Measurements from ENCODE around the gene IFNW1. TPM values are rescaled to one million over a fixed set of nuclear protein-coding genes. Genes with fewer than 3 reads are reported as not detected.

Gene IFNW1
- total RNA-seq, 4 donors from 2014 or later = not detected

- 23 to 24% methylated on average over 4 of the region's 4 CpGs for WGBS, 2 donors
- no peak for DNase-seq
Measured at GRCh38 chr9:21110708-21111576, 30.7 kb downstream of the IFNW1 start.

GRCh38 chr9:21104787-21105186 is 36.8 kb downstream of the IFNW1 start:
- Histone ChIP-seq H3K27ac (no peak overlapping the region), H3K27me3 (no peaks in the 10 kb centered on the region)
- WGBS, 2 donors = 35 to 40% methylated on average over 1 of the region's 1 CpG

More at GRCh38 chr9:21110708-21111576, 30.7 kb downstream of the IFNW1 start:
- TF ChIP-seq, protein P1, sequence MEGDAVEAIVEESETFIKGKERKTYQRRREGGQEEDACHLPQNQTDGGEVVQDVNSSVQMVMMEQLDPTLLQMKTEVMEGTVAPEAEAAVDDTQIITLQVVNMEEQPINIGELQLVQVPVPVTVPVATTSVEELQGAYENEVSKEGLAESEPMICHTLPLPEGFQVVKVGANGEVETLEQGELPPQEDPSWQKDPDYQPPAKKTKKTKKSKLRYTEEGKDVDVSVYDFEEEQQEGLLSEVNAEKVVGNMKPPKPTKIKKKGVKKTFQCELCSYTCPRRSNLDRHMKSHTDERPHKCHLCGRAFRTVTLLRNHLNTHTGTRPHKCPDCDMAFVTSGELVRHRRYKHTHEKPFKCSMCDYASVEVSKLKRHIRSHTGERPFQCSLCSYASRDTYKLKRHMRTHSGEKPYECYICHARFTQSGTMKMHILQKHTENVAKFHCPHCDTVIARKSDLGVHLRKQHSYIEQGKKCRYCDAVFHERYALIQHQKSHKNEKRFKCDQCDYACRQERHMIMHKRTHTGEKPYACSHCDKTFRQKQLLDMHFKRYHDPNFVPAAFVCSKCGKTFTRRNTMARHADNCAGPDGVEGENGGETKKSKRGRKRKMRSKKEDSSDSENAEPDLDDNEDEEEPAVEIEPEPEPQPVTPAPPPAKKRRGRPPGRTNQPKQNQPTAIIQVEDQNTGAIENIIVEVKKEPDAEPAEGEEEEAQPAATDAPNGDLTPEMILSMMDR (IDR thresholded peaks at IDR 0.05) = peak; percentile 45 to 86 (median 76)
- no peak for TF ChIP-seq POLR2A (IDR thresholded peaks at IDR 0.05)
- Histone ChIP-seq H3K27me3 (no peaks in the 10 kb centered on the region), H3K36me3 (no peaks in the 10 kb centered on the region), H3K4me3 (no peak overlapping the region), H3K4me1 (no peaks in the 10 kb centered on the region), H3K9me3 (no peaks in the 10 kb centered on the region), H3K27ac (no peak overlapping the region)
- intact Hi-C loops (cut with DNase I) = loop anchor here (10.0 kb wide), 1 partner anchor 236 kb away; no protein-coding TSS in a partner anchor

DNA sequence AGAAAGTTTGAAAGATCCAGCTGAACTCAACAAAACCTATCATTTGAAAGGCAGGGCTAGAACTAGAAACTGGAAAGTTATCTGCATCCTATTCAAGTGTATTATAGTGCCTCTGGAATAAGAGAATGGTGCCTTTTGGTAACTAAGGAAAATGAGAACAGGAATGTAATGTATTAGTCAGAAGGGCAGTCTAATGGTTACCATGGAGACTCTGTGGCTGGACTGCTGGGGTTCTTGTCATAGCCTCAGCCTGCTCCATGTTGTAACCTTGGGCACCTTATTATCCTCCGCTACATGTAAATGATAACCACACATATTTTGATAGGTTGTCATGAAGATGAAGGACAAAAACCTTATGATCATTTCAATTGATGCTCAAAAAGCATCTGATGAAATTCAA is 39.3 kb downstream of the IFNW1 start:
- Histone ChIP-seq H3K4me3 (no peak overlapping the region), H3K9me3 (no peaks in the 10 kb centered on the region), H3K36me3 (no peaks in the 10 kb centered on the region), H3K27me3 (no peaks in the 10 kb centered on the region), H3K27ac (no peak overlapping the region), H3K4me1 (no peaks in the 10 kb centered on the region)
- no peak for DNase-seq
- intact Hi-C loops (cut with DNase I) = no loop called here
- WGBS, 2 donors = 89 to 100% methylated on average over 1 of the region's 1 CpG
- TF ChIP-seq POLR2A (IDR thresholded peaks at IDR 0.05) = no peak
- TF ChIP-seq, protein P1 (IDR thresholded peaks at IDR 0.05) = no peak

More at GRCh38 chr9:21104787-21105186, 36.8 kb downstream of the IFNW1 start:
- no peak for DNase-seq
- Histone ChIP-seq H3K4me3 (no peak overlapping the region), H3K36me3 (no peaks in the 10 kb centered on the region), H3K9me3 (no peaks in the 10 kb centered on the region), H3K4me1 (no peaks in the 10 kb centered on the region)
- no peak for TF ChIP-seq POLR2A (IDR thresholded peaks at IDR 0.05)
- TF ChIP-seq, protein P1 (IDR thresholded peaks at IDR 0.05) = no peak
- intact Hi-C loops (cut with DNase I) = no loop called here

- no peak overlapping the region for H3K4me3 ChIP-seq
- H3K36me3 ChIP-seq = no peaks in the 10 kb centered on the region
- no peaks in the 10 kb centered on the region for H3K27me3 ChIP-seq
- TF ChIP-seq POLR2A (IDR thresholded peaks at IDR 0.05) = no peak
- TF ChIP-seq, protein P1 (IDR thresholded peaks at IDR 0.05) = no peak
- 74 to 85% methylated on average over 2 of the region's 2 CpGs for WGBS, 2 donors
- intact Hi-C loops (cut with DNase I) = no loop called here
- H3K9me3 ChIP-seq = no peaks in the 10 kb centered on the region
- no peak overlapping the region for H3K27ac ChIP-seq
- H3K4me1 ChIP-seq = peaks cover 0 to 15% (median 0%) of the 10 kb centered on the region in 3 donors
- DNase-seq = no peak
Measured at GRCh38 chr9:21097817-21098216, 43.8 kb downstream of the IFNW1 start.

GRCh38 chr9:21096901-21097255 is 44.8 kb downstream of the IFNW1 start:
- intact Hi-C loops (cut with DNase I) = no loop called here
- no peaks in the 10 kb centered on the region for H3K27me3 ChIP-seq
- H3K4me3 ChIP-seq = peak overlapping the region in 1 of 4 donors; percentile 53
- no peaks in the 10 kb centered on the region for H3K36me3 ChIP-seq
- H3K9me3 ChIP-seq = no peaks in the 10 kb centered on the region
- WGBS, 2 donors = 60 to 61% methylated on average over 2 of the region's 2 CpGs
- peaks cover 0 to 15% (median 0%) of the 10 kb centered on the region in 3 donors for H3K4me1 ChIP-seq
- DNase-seq = no peak
- peak overlapping the region in 3 of 4 donors; percentile 17 to 60 (median 34) for H3K27ac ChIP-seq
- TF ChIP-seq, protein P1 (IDR thresholded peaks at IDR 0.05) = no peak
- no peak for TF ChIP-seq POLR2A (IDR thresholded peaks at IDR 0.05)
